HG02610 (cell line): ENCODE measurements around the gene IRF4.

ENCODE experiments used
- ATAC-seq: cut with Tn5 transposase; IDR thresholded peaks from one replicate; pipeline ENCODE4 v1.9.1; 2021; ENCODE audit warnings: mild to moderate bottlenecking, moderate library complexity; ENCODE audit not compliant: unreplicated experiment

IRF4 gene

GRCh38 chr6:436308-437036 is 44.9 kb downstream of the IRF4 start:
- ATAC-seq, result no peak

GRCh38 chr6:437037-437392 is 45.5 kb downstream of the IRF4 start:
- no peak for ATAC-seq

GRCh38 chr6:438634-439170 is 47.1 kb downstream of the IRF4 start:
- ATAC-seq, result no peak

GRCh38 chr6:439641-440167 is 48.2 kb downstream of the IRF4 start:
- no peak for ATAC-seq

- ATAC-seq, result no peak
These were observed 49.8 kb downstream of the IRF4 start for GRCh38 chr6:441126-441920.

GRCh38 chr6:443621-444159 is 52.1 kb downstream of the IRF4 start:
- no peak for ATAC-seq

- ATAC-seq, result no peak
These were observed 53.2 kb downstream of the IRF4 start for GRCh38 chr6:444653-445275.

- ATAC-seq, result no peak
These were observed 54.2 kb downstream of the IRF4 start for GRCh38 chr6:445571-446417.

- no peak for ATAC-seq
These were observed 55.1 kb downstream of the IRF4 start for GRCh38 chr6:446418-447366.

- ATAC-seq, result no peak
These were observed 56.0 kb downstream of the IRF4 start for GRCh38 chr6:447381-448165.

- ATAC-seq, result no peak
These were observed 56.9 kb downstream of the IRF4 start for GRCh38 chr6:448296-449056.

GRCh38 chr6:449057-449430 is 57.5 kb downstream of the IRF4 start:
- ATAC-seq, result no peak

- no peak for ATAC-seq
These were observed 58.2 kb downstream of the IRF4 start for GRCh38 chr6:449486-450419.

- no peak for ATAC-seq
These were observed 59.8 kb downstream of the IRF4 start for GRCh38 chr6:451336-451735.

- no peak for ATAC-seq
These were observed 60.3 kb downstream of the IRF4 start for GRCh38 chr6:451847-452246.

- no peak for ATAC-seq
These were observed 60.9 kb downstream of the IRF4 start for GRCh38 chr6:452301-453067.
